Measurements from ENCODE around the gene PDE4D.
"Not testable (repeated sequence)": the region's sequence is repeated elsewhere in the genome, so short reads cannot be mapped to it uniquely, and the experiment has no call there.

PDE4D gene

GRCh38 chr5:59312223-59312622, 581.3 kb downstream of the PDE4D start:
- DNase-seq, result no peak

- DNase-seq, result not testable (repeated sequence)
Measured at GRCh38 chr5:59308685-59309084, 584.8 kb downstream of the PDE4D start.

GRCh38 chr5:59303289-59303716, 590.2 kb downstream of the PDE4D start:
- DNase-seq, result not testable (repeated sequence)

- not testable (repeated sequence) for DNase-seq
Measured at GRCh38 chr5:59302509-59302908, 591.0 kb downstream of the PDE4D start.

GRCh38 chr5:59301727-59302126, 591.8 kb downstream of the PDE4D start:
- no peak for DNase-seq

GRCh38 chr5:59300930-59301329, 592.6 kb downstream of the PDE4D start:
- DNase-seq, result no peak

GRCh38 chr5:59299006-59299405, 594.5 kb downstream of the PDE4D start:
- DNase-seq, result no peak

- DNase-seq, result peak; percentile 46
Measured at GRCh38 chr5:59296317-59297264, 596.9 kb downstream of the PDE4D start.

- DNase-seq, result no peak
Measured at GRCh38 chr5:59293700-59294099, 599.8 kb downstream of the PDE4D start.

GRCh38 chr5:59291941-59292340, 601.6 kb downstream of the PDE4D start:
- DNase-seq, result no peak

- DNase-seq, result no peak
Measured at GRCh38 chr5:59287884-59288283, 605.6 kb downstream of the PDE4D start.

- no peak for DNase-seq
Measured at GRCh38 chr5:59287361-59287760, 606.2 kb downstream of the PDE4D start.

GRCh38 chr5:59286510-59286909, 607.0 kb downstream of the PDE4D start:
- DNase-seq, result no peak

- DNase-seq, result no peak
Measured at GRCh38 chr5:59285300-59286016, 608.1 kb downstream of the PDE4D start.

GRCh38 chr5:59282726-59283125, 610.8 kb downstream of the PDE4D start:
- DNase-seq, result no peak

GRCh38 chr5:59279979-59280378, 613.5 kb downstream of the PDE4D start:
- DNase-seq, result no peak

GRCh38 chr5:59276917-59277372, 616.6 kb downstream of the PDE4D start:
- DNase-seq, result no peak

GRCh38 chr5:59276325-59276675, 617.2 kb downstream of the PDE4D start:
- no peak for DNase-seq

GRCh38 chr5:59275510-59276324, 617.8 kb downstream of the PDE4D start:
- DNase-seq, result peak; percentile 27

- DNase-seq, result no peak
Measured at GRCh38 chr5:59275170-59275509, 618.4 kb downstream of the PDE4D start.

- DNase-seq, result no peak
Measured at GRCh38 chr5:59274106-59274636, 619.4 kb downstream of the PDE4D start.

- DNase-seq, result no peak
Measured at GRCh38 chr5:59272809-59273427, 620.6 kb downstream of the PDE4D start.
